ENCODE measurements around the gene PITHD1.
"Not testable (repeated sequence)": the region's sequence is repeated elsewhere in the genome, so short reads cannot be mapped to it uniquely, and the experiment has no call there.

PITHD1 gene

DNA sequence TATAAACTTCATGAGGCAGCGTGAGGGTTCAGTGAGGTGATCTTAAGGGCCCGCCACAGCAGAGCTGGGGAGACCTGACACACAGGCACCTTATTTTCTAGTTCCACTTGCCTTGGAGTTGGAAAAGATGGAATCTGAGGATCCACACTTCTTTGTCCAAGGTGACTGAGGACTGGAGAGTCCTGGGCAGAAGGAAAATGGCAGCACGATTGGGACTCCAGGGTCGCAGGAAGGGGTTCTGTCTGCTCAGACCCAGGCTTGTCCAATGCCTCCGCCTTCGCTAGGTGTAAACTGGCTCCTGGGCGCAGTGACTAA lies 21.0 kb downstream of the PITHD1 start:
- DNase-seq (ENCODE audit: low read depth in 2 of 2), result no peak

GRCh38 chr1:23799570-23800399 lies 21.6 kb downstream of the PITHD1 start:
- DNase-seq (ENCODE audit: low read depth in 2 of 2), result no peak

GRCh38 chr1:23800400-23801337 lies 22.5 kb downstream of the PITHD1 start, which contains the start of gene GALE:
Gene GALE, minus strand, starts transcription at chr1:23800754. Its CDS starts 1,747 bp downstream, at chr1:23799007.
- peak; percentile 79 to 80 for DNase-seq (ENCODE audit: low read depth in 2 of 2)

DNA sequence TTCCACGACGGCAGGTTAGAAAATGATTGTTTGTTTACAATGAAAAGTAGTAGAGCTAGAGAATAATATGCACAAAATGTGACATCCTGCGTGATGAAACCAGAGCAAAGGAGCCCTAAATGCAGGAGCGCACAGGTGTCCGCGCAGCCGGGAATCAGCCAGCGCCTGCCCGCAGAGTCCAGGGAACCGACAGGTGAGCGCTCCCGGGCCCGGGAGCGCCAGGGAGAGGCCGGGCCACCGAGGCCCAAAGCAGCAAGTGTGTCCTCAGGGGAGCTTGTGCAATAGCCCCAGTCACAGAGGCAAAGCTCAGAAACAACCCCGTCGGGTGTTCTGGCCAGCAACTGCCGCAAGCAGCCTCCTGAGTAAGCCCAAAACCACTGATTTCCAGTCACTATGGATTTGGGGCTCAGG lies 23.1 kb downstream of the PITHD1 start:
- DNase-seq (ENCODE audit: low read depth in 2 of 2), result no peak

DNA sequence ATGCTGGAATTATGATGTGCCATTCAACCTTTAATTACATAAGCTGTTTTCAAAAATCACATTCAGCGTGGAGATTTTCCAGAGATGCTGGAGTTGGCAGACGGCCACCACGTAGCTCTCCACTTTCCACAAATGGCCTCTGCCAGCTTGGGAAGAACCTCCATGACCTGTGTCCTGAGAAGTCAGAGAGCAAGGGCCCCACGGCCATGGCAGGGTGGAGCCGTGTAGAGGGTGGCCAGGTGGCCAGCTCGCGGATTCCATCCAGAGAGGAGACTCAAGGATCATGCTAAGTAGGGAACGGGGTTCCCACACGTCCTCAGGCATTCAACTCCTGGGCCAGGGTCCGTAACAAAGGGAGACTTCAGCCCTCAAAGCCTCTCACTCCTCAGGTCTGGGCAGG lies 23.7 kb downstream of the PITHD1 start:
- no peak for DNase-seq (ENCODE audit: low read depth in 2 of 2)

GRCh38 chr1:23802809-23803342 lies 24.7 kb downstream of the PITHD1 start:
- not testable (repeated sequence) for DNase-seq (ENCODE audit: low read depth in 2 of 2)

DNA sequence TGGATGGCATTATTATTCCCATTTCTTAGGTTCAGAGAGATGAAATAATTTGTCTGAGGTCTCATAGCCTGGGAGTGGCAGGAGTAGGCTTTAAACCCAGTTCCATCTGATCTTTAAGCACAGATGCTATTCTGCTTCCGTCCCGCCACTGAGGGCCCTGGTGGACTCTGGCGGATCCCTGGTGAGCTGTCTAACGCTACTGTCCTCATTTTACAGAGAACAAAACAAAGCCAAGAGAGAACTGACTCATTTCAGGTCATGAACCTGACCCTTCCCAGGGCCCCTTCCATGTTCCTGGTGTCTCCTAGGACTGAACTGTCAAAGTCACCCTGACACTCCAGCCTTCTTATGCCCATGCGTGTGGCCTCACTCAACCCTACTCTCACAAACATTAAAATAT lies 25.5 kb downstream of the PITHD1 start:
- no peak for DNase-seq (ENCODE audit: low read depth in 2 of 2)

DNA sequence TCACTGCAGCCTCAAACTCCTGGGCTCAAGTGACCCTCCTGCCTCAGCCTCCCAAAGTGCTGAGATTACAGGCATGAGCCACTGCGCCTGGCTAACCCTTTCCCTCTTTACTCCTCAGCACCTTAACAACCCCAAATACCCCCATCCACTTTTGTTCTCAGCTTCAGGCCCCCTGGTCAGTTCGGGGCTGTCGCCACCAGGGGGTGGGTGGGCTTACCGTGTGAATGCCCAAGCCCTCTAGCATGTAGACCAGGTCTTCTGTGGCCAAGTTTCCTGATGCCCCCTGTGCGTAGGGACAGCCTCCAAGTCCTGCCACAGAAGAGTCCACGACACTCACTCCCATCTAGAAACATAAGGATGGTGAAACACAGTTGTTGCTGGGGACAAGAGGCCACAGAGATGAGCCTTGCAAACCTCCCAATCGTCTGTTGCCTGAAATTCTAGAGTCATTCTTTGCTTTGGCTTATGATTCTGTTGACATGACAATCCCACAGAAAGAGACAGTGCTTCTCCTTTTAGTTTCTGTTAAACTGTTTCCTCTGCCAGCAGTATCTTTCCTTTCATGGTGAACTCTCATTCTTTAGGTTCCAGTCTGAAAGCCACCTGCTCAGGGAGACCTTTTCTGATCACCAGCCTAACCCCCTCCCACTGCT lies 26.1 kb downstream of the PITHD1 start:
- DNase-seq (ENCODE audit: low read depth in 2 of 2), result no peak

DNA sequence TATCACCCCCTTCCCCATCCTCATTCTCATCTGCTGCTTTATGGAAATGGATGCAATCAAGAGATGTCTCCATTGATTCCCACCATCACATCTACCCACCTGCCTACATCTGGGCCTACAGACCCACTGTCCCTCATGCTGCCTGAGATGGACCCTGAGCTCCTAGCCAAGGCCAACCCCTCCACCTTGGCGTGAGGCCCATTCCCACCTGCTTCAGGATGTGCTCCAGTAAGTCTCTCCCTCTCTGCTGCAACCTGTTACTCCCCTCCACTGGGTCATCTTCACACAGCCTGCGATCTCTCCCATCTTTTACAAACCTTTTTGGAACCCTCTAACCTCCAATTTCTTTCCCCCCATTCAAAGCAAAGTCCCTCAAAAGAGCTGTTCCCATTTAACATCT lies 26.8 kb downstream of the PITHD1 start:
- DNase-seq (ENCODE audit: low read depth in 2 of 2), result no peak

- DNase-seq (ENCODE audit: low read depth in 2 of 2), result no peak
Measured at GRCh38 chr1:23806280-23806679, 28.1 kb downstream of the PITHD1 start.

GRCh38 chr1:23807453-23807852 lies 29.2 kb downstream of the PITHD1 start:
- DNase-seq (ENCODE audit: low read depth in 2 of 2), result no peak

DNA sequence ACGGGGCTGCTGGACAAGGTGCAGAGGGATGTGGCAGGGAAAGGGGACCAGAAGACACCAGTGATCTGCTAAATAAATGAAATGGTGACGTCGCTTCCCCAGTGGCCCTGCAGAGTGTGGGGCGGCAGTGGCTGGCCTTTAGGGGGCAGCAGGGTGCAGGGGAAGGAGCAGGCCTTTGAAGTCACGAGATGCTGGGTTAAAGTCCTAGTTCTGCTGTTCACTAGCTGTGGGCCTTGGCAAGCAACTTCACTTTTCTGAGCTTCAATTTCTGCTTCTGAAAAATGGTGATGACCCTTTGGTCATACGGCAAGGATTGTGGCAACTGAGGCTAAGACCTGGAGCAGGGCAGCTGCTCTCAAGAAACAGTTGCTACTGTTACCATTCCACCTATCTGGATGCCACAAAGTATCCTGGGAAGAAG lies 31.5 kb downstream of the PITHD1 start:
- DNase-seq (ENCODE audit: low read depth in 2 of 2), result no peak

DNA sequence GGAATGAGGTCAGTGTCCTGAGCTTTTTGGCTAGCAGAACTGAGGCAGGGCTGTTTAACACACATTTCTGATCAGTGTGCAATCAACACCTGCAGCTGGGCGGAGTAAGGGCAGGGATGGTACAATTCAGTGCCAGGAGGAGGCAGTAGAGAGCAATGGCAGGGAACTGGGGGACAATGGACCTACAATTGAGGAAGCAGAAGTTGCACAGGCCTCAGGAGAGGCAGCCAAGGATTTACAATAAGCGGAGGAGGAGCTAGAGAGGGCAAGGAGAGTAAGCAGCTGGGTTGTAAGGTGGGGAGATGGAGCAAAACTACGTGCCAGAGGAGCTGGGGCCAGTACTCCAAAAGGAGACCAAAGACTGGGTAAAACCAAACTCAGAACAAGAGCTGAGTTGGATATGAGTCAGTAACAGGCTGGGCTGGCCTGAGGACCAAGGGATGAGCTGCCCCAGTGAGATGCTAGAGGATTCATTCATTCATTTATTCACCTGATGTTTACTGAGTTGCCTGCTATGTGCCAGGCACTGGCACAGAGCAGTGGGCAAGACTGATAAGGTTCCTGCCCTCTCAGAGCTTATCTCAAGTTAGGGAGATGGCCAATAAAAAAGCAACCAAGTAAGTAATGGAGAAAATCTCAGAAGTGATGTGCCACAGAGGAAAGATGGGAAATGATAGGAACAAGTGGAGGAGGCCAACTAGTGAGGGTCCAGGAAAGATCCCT lies 32.8 kb downstream of the PITHD1 start:
- no peak for DNase-seq (ENCODE audit: low read depth in 2 of 2)

DNA sequence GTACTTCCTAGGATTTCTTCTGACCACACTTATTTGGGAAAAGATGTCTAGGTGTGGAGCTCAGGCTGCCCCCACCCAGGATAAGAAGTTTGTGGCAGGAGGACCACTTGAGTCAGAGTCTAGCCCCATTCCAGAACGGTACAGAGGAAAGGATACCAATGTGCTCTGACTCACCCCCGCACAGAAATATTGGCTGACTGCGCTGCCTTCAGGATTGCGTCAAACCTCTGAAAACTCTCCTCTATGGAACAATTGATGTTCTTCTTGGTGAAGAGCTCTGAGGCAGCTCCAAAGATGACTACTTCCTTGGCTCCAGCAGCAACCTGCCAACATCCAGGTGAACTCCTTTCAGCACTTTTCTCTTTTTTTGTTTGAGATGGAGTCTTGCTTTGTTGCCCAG lies 35.8 kb downstream of the PITHD1 start:
- DNase-seq (ENCODE audit: low read depth in 2 of 2), result no peak

- no peak for DNase-seq (ENCODE audit: low read depth in 2 of 2)
Measured at GRCh38 chr1:23816361-23816760, 38.1 kb downstream of the PITHD1 start.

DNA sequence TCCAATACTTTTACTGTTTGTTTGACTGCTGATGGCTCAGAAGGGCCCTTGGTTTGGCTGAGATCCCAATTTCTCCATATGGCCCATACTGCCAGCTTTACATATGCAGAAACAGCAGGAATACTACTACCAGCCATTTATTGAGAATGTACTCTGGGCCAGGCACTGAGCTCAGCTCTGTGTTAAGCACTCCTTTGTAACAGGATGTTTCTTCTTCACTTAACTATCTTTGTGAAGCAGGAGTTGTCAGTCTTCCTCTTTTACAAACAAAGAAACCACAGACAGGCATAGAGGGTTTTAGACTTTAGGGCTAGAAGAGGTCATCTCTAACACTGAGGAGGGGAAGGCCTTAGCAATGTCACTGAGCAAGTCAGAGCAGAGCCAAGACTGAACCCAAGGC lies 38.7 kb downstream of the PITHD1 start:
- no peak for DNase-seq (ENCODE audit: low read depth in 2 of 2)

GRCh38 chr1:23817633-23818032 lies 39.4 kb downstream of the PITHD1 start:
- DNase-seq (ENCODE audit: low read depth in 2 of 2), result no peak

- DNase-seq (ENCODE audit: low read depth in 2 of 2), result no peak
Measured at GRCh38 chr1:23823767-23824166, 45.5 kb downstream of the PITHD1 start.

DNA sequence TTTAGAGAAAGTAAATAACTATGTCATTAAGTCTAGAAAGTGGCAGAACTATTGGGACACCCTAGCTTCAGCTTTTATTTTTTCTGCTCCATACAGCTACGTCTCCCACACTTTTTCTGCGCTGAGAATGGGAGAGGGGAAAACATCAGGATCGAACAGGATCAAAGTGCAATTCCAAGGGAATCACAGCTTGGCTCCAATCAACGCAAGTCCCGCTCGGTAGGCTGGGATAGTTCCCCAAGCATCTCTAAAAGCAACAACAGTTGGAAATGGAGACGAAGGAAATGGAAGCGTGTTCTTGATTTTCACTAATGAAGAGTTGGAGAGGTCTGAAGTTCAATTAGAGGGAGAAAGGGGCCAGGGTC lies 46.5 kb downstream of the PITHD1 start:
- no peak for DNase-seq (ENCODE audit: low read depth in 2 of 2)

DNA sequence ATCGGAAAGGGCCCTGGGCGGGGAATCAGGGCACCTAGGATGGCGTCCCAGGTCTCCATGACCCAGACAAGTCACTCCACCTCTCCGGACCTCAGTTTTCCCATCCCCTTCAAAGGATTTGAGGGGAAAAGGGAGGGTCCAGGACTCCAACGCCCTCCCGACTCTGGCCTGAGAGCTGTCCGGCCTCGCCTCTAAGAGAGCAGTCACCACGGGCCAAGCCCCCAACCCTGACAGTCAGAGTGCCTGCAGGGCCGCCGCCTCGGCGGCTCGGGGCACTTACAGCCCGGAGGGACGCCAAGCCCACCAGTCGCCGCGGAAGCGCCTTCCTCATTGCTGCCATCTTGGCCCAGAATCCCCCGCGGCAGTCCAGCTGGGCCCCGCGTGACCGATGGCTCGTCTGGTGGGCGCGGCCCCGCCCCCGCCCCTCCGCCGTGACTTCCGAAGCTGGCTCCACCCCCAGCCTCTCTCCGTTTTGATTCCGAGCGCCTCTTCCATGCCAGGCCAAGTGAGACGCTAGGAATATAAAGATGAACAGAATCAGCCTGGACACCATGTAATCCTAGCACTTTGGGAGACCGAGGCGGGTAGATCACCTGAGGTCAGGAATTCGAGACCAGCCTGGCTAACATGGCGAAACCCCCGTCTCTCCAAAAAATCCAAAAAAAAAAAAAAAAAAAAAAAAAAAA lies 47.0 kb downstream of the PITHD1 start, which contains the start of gene HMGCL:
HMGCL (minus strand) TSS at position 354 of the 686 bp plus-strand sequence; CDS start at position 340, 14 bp downstream.
- DNase-seq (ENCODE audit: low read depth in 2 of 2), result peak; percentile 57 to 62
